ENCODE results near the gene OR6J1. TPM values are rescaled to one million over a fixed set of nuclear protein-coding genes. Genes with fewer than 3 reads are reported as not detected.

Gene OR6J1
- total and polyA plus RNA-seq, 2 experiments from 2014 or later: not detected

GRCh38 chr14:22597265-22597664 lies 46.9 kb downstream of the OR6J1 start:
- no peak for DNase-seq
- Histone ChIP-seq H3K4me2 (ENCODE audit: unreplicated experiment) (peak overlapping the region; percentile 85), H3K27ac (no peak overlapping the region), H3K4me1 (ENCODE audit: insufficient read depth) (peaks cover 17% of the 10 kb centered on the region), H3K4me3 (peak overlapping the region; percentile 88; the same call in 1 of the 2 replicates), H3K27me3 (replicated peaks; ENCODE audit: insufficient read depth) (no peaks in the 10 kb centered on the region), H3K9ac (peak overlapping the region; percentile 93; the same call in 1 of the 2 replicates), H3K36me3 (ENCODE audit: low read depth) (peaks cover under 1% of the 10 kb centered on the region; the same call in 1 of the 2 replicates), H3K9me3 (ENCODE audit: low read depth) (no peaks in the 10 kb centered on the region), H3K79me2 (ENCODE audit: insufficient read depth) (peaks cover 20% of the 10 kb centered on the region), H2AFZ (peak overlapping the region; percentile 97), H3F3A (ENCODE audit: insufficient read depth) (no peaks in the 10 kb centered on the region), H4K20me1 (ENCODE audit: insufficient read depth) (no peaks in the 10 kb centered on the region), H3K9me2 (ENCODE audit: insufficient read depth) (no peaks in the 10 kb centered on the region)
- in situ Hi-C loops (cut with MboI): no loop called here
- WGBS, 2 experiments (ENCODE audit: low coverage in 1 of 2, low lambda C conversion rate in 2 of 2, missing lambda C conversion rate in 2 of 2): 78 to 79% methylated on average over 6 of the region's 6 CpGs
- TF ChIP-seq EZH2phosphoT487 (IDR thresholded peaks at IDR 0.05; ENCODE audit: insufficient read depth, low read depth) (no peak), EZH2 (IDR thresholded peaks at IDR 0.05; ENCODE audit: insufficient read depth, poor library complexity, severe bottlenecking) (no peak)

DNA sequence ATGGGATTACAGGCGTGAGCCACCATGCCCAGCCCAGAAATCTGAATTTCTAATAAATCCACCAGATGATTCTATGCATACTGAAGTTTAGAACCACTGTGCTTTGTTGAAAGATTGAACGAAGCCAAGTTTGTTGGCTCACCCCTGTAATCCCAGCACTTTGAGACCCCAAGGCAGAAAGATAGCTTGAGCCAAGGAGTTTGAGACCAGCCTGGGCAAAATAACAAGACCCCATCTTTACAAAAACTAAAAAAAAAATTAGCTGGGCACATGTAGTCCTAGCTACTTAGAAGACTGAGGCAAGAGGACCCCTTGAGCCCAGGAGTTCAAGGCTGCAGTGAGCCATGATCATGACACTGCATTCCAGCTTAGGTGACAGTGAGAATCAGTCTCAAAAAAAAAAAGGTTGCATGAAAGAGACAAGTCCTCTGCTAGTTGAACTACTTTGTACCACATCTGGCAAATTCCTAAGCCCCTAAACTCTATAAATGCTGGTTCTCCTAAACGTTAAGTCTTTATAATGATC lies 47.7 kb downstream of the OR6J1 start:
- H3K27me3 ChIP-seq (replicated peaks; ENCODE audit: insufficient read depth): no peaks in the 10 kb centered on the region
- no peak for TF ChIP-seq EZH2phosphoT487 (IDR thresholded peaks at IDR 0.05; ENCODE audit: insufficient read depth, low read depth)
- 67 to 73% methylated on average over 3 of the region's 3 CpGs for WGBS, 2 experiments (ENCODE audit: low coverage in 1 of 2, low lambda C conversion rate in 2 of 2, missing lambda C conversion rate in 2 of 2)

DNA sequence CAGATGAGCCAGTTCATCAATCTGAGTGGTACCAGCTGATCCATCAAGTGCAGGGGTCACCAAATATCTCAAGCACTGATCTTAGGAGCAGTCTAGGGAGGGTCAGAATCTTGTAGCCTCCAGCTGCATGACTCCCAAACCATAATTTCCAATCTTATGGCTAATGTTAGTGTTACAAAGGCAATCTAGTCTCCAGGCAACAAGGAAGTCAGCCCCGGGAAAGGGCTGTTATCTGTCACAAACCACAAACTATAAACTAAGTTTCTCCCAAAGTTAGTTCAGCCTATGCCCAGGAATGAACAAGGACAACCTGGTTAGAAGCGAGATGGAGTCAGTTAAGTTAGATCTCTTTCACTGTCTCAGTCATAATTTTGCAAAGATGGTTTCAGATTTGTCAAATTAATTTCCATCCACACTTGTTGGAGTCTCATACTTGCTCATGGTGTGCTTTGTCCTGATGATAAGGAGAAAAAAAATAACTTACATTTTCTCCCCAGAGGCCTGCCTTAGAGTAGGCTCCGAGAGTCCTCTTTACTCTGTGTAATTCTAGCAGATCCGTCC lies 49.9 kb downstream of the OR6J1 start:
- WGBS, 2 experiments (ENCODE audit: low coverage in 1 of 2, low lambda C conversion rate in 2 of 2, missing lambda C conversion rate in 2 of 2): 73 to 74% methylated on average over 4 of the region's 4 CpGs
- H3F3A ChIP-seq (ENCODE audit: insufficient read depth): peaks cover 6% of the 10 kb centered on the region; the same call in 1 of the 2 replicates
- peaks cover 2% of the 10 kb centered on the region for H3K79me2 ChIP-seq (ENCODE audit: insufficient read depth)
- no peak overlapping the region for H3K9ac ChIP-seq
- in situ Hi-C loops (cut with MboI): no loop called here
- H2AFZ ChIP-seq: no peak overlapping the region
- H3K4me2 ChIP-seq (ENCODE audit: unreplicated experiment): no peak overlapping the region
- no peaks in the 10 kb centered on the region for H3K36me3 ChIP-seq (ENCODE audit: low read depth)
- no peaks in the 10 kb centered on the region for H3K9me2 ChIP-seq (ENCODE audit: insufficient read depth)
- DNase-seq: no peak
- no peak overlapping the region for H3K4me3 ChIP-seq
- H3K4me1 ChIP-seq (ENCODE audit: insufficient read depth): peaks cover 8% of the 10 kb centered on the region
- TF ChIP-seq EZH2phosphoT487 (IDR thresholded peaks at IDR 0.05; ENCODE audit: insufficient read depth, low read depth) (no peak), EZH2 (IDR thresholded peaks at IDR 0.05; ENCODE audit: insufficient read depth, poor library complexity, severe bottlenecking) (no peak)
- no peaks in the 10 kb centered on the region for H3K27me3 ChIP-seq (replicated peaks; ENCODE audit: insufficient read depth)
- no peak overlapping the region for H3K27ac ChIP-seq
- no peaks in the 10 kb centered on the region for H4K20me1 ChIP-seq (ENCODE audit: insufficient read depth)
- H3K9me3 ChIP-seq (ENCODE audit: low read depth): no peaks in the 10 kb centered on the region

More for the DNA sequence above, 47.7 kb downstream of the OR6J1 start:
- Histone ChIP-seq H3K4me2 (ENCODE audit: unreplicated experiment) (no peak overlapping the region), H3K79me2 (ENCODE audit: insufficient read depth) (peaks cover 20% of the 10 kb centered on the region), H3F3A (ENCODE audit: insufficient read depth) (no peaks in the 10 kb centered on the region), H3K36me3 (ENCODE audit: low read depth) (no peaks in the 10 kb centered on the region), H3K27ac (no peak overlapping the region), H4K20me1 (ENCODE audit: insufficient read depth) (no peaks in the 10 kb centered on the region), H3K9me3 (ENCODE audit: low read depth) (no peaks in the 10 kb centered on the region), H2AFZ (no peak overlapping the region), H3K9ac (no peak overlapping the region), H3K4me1 (ENCODE audit: insufficient read depth) (peaks cover 17% of the 10 kb centered on the region), H3K9me2 (ENCODE audit: insufficient read depth) (no peaks in the 10 kb centered on the region), H3K4me3 (no peak overlapping the region)
- in situ Hi-C loops (cut with MboI): no loop called here
- no peak for DNase-seq

- Histone ChIP-seq H3K79me2 (ENCODE audit: insufficient read depth) (peaks cover 4% of the 10 kb centered on the region), H3K36me3 (ENCODE audit: low read depth) (no peaks in the 10 kb centered on the region), H3K4me3 (no peak overlapping the region), H3K27ac (no peak overlapping the region), H2AFZ (no peak overlapping the region), H3K27me3 (replicated peaks; ENCODE audit: insufficient read depth) (no peaks in the 10 kb centered on the region), H4K20me1 (ENCODE audit: insufficient read depth) (no peaks in the 10 kb centered on the region), H3K4me2 (ENCODE audit: unreplicated experiment) (no peak overlapping the region), H3K9ac (no peak overlapping the region), H3F3A (ENCODE audit: insufficient read depth) (peaks cover 6% of the 10 kb centered on the region; the same call in 1 of the 2 replicates), H3K4me1 (ENCODE audit: insufficient read depth) (peaks cover 5% of the 10 kb centered on the region), H3K9me3 (ENCODE audit: low read depth) (no peaks in the 10 kb centered on the region), H3K9me2 (ENCODE audit: insufficient read depth) (no peaks in the 10 kb centered on the region)
- 67 to 70% methylated on average over 2 of the region's 2 CpGs for WGBS, 2 experiments (ENCODE audit: low coverage in 1 of 2, low lambda C conversion rate in 2 of 2, missing lambda C conversion rate in 2 of 2)
- DNase-seq: no peak
- no peak for TF ChIP-seq EZH2phosphoT487 (IDR thresholded peaks at IDR 0.05; ENCODE audit: insufficient read depth, low read depth)
- no peak for TF ChIP-seq EZH2 (IDR thresholded peaks at IDR 0.05; ENCODE audit: insufficient read depth, poor library complexity, severe bottlenecking)
- in situ Hi-C loops (cut with MboI): no loop called here
Measured at GRCh38 chr14:22593601-22594000, 50.6 kb downstream of the OR6J1 start.
